GM12872 (cell line): ENCODE data around the gene MAMLD1.

ENCODE experiments used
- CTCF ChIP-seq: IDR thresholded peaks from 3 replicates; pipeline ENCODE4 v1.5.1; 2011; ENCODE audit warnings: low read depth, mild to moderate bottlenecking, low read length, moderate library complexity; ENCODE audit not compliant: insufficient read depth

The MAMLD1 gene

DNA sequence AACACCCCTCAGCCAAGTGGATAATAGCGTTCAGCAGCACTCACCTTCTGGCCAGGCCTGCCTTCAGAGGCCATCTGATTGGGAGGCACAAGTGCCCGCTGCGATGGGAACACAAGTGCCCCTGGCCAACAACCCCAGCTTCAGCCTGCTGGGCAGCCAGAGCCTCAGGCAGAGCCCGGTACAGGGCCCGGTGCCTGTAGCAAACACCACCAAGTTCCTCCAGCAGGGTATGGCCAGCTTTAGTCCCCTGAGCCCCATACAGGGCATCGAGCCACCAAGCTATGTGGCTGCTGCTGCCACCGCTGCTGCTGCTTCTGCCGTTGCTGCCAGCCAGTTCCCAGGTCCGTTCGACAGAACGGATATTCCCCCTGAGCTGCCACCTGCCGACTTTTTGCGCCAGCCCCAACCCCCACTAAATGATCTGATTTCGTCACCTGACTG lies 149.4 kb downstream of the MAMLD1 start:
- no peak for TF ChIP-seq CTCF

DNA sequence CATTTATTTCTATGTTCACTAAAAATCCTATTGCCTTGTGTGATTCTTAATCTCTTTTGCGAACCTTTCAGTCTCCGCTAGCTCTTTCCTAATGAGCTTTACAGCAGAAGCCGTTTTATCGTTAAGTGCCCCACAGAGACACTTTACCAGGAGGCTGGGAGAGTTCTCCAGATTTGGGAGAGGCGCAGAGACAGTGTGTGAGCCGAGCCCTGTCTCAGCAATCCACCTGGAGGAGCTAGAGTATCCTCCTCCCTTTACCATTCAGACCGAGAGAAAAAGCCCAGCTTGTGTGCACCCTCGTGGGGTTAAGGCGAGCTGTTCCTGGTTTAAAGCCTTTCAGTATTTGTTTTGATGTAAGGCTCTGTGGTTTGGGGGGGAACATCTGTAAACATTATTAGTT lies 150.4 kb downstream of the MAMLD1 start:
- no peak for TF ChIP-seq CTCF

- no peak for TF ChIP-seq CTCF
These were observed 151.3 kb downstream of the MAMLD1 start for GRCh38 chrX:150514462-150514861.

DNA sequence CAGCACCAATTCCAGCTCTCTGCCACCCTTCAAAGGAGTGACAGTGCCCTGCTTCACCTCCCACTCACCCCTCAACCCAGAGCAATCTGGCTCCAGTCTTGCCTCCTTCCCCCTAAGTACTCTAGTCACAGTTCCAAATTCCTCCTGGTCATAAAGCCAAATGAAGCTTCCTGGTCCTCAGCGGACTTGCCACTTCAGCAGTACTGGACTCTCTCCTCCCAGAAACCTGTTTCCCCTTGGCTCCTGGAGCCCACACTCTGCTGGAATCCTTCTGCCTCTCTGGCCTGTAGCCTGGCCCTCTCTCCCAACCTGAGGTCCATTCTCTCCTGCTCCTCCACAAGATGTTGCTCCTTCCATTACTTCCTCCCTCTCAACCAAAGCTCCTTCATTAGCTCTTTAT lies 152.7 kb downstream of the MAMLD1 start:
- TF ChIP-seq CTCF = no peak

DNA sequence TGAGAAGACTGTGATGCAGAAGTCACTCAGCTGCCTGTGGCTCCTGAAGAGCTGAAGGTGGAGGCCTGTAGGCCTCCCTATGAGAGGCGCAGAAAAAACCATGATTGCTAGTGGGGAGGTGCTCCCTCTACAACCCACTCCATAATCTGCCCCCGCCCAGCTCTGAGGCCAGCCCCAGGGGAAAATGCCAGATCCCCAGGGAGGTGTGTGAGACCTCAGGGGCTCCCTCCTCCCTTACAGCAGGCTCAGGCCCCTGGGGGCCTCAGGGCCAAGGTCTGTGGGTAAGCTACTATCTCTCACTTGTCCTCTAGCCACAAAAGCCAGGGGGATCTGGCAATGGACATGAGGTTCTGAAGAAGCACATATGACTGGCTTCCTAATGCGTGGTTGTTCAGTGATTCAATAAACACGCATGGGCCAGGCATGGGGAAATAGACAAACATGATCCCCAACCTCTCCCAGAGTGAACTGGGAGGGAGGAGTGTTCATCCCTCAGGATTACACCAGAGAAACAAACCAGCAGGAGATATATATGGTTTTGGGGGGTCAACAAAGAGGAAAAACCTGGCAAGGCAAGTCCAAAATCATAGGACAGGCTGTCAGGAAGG lies 154.3 kb downstream of the MAMLD1 start:
- no peak for TF ChIP-seq CTCF

DNA sequence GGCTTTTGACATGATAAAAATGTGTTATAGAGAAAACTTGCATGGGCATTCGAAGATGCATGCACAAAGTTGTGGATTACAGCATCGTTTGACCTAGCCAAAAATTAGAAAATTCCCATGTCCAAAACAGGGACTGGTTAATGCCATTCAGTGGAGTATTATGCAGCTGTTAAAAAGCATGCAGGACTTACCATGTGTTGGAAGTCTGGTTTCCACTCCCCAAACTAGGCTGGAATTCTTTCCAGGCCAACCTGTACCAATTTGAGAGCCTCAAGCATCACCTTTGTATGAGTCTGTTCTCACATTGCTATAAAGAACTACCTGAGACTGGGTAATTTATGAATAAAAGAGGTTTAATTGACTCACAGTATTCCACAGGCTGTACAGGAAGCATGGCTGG lies 159.4 kb downstream of the MAMLD1 start:
- TF ChIP-seq CTCF = no peak

GRCh38 chrX:150525061-150525919 lies 162.2 kb downstream of the MAMLD1 start:
- no peak for TF ChIP-seq CTCF
